ENCODE measurements around the gene TMOD3. TPM values are rescaled to one million over a fixed set of nuclear protein-coding genes. Genes with fewer than 3 reads are reported as not detected.
A peak's percentile ranks its signal among the peaks of the same experiment; 100 is the strongest.

The TMOD3 gene
- total RNA-seq, 6 experiments from 2014 or later: 56.4 to 68.8 (median 59.9) TPM

- peaks cover 100% of the 10 kb centered on the region for H3K4me1 Mint-ChIP-seq (ENCODE audit: low read depth)
- TF ChIP-seq CTCF (IDR thresholded peaks at IDR 0.05): no peak
- peak; percentile 72 for DNase-seq
- no peaks in the 10 kb centered on the region for H3K9me3 Mint-ChIP-seq
- H3K36me3 Mint-ChIP-seq (ENCODE audit: low read depth): peaks cover 22% of the 10 kb centered on the region
- H3K4me3 Mint-ChIP-seq: peak overlapping the region; percentile 75
- H3K27ac Mint-ChIP-seq: peak overlapping the region; percentile 89
- H3K27me3 Mint-ChIP-seq (ENCODE audit: insufficient read depth): peaks cover 2% of the 10 kb centered on the region; the same call in 1 of the 2 replicates
Measured at GRCh38 chr15:51846463-51847230, 17.2 kb downstream of the TMOD3 start.

- H3K36me3 Mint-ChIP-seq (ENCODE audit: low read depth): peaks cover 29% of the 10 kb centered on the region
- no peak for TF ChIP-seq CTCF (IDR thresholded peaks at IDR 0.05)
- DNase-seq: no peak
- no peaks in the 10 kb centered on the region for H3K9me3 Mint-ChIP-seq
- H3K4me3 Mint-ChIP-seq: no peak overlapping the region
- peaks cover 97% of the 10 kb centered on the region for H3K4me1 Mint-ChIP-seq (ENCODE audit: low read depth)
- 0 out of 2 replicates have a peak overlapping the region, but pooled peaks have one; percentile 14 for H3K27ac Mint-ChIP-seq
- peaks cover 2% of the 10 kb centered on the region; the same call in 1 of the 2 replicates for H3K27me3 Mint-ChIP-seq (ENCODE audit: insufficient read depth)
Measured at GRCh38 chr15:51848811-51849210, 19.4 kb downstream of the TMOD3 start.

- H3K4me1 Mint-ChIP-seq (ENCODE audit: low read depth): peaks cover 97% of the 10 kb centered on the region
- H3K27ac Mint-ChIP-seq: no peak overlapping the region; the same call in 1 of the 2 replicates
- H3K36me3 Mint-ChIP-seq (ENCODE audit: low read depth): peaks cover 29% of the 10 kb centered on the region
- no peaks in the 10 kb centered on the region for H3K9me3 Mint-ChIP-seq
- H3K27me3 Mint-ChIP-seq (ENCODE audit: insufficient read depth): peaks cover 2% of the 10 kb centered on the region; the same call in 1 of the 2 replicates
- DNase-seq: no peak
- no peak overlapping the region for H3K4me3 Mint-ChIP-seq
- TF ChIP-seq CTCF (IDR thresholded peaks at IDR 0.05): no peak
Measured at GRCh38 chr15:51849860-51850259, 20.4 kb downstream of the TMOD3 start.

- TF ChIP-seq CTCF (IDR thresholded peaks at IDR 0.05): no peak
- no peaks in the 10 kb centered on the region for H3K9me3 Mint-ChIP-seq
- DNase-seq: no peak
- H3K27me3 Mint-ChIP-seq (ENCODE audit: insufficient read depth): peaks cover 2% of the 10 kb centered on the region; the same call in 1 of the 2 replicates
- H3K4me3 Mint-ChIP-seq: no peak overlapping the region
- peaks cover 80% of the 10 kb centered on the region for H3K4me1 Mint-ChIP-seq (ENCODE audit: low read depth)
- peak overlapping the region; percentile 2; the same call in 1 of the 2 replicates for H3K27ac Mint-ChIP-seq
- H3K36me3 Mint-ChIP-seq (ENCODE audit: low read depth): peaks cover 29% of the 10 kb centered on the region
Measured at GRCh38 chr15:51853998-51854397, 24.5 kb downstream of the TMOD3 start.

- peak overlapping the region; percentile 16 for H3K27ac Mint-ChIP-seq
- peaks cover 31% of the 10 kb centered on the region for H3K36me3 Mint-ChIP-seq (ENCODE audit: low read depth)
- TF ChIP-seq CTCF (IDR thresholded peaks at IDR 0.05): no peak
- peaks cover 2% of the 10 kb centered on the region; the same call in 1 of the 2 replicates for H3K27me3 Mint-ChIP-seq (ENCODE audit: insufficient read depth)
- DNase-seq: no peak
- H3K9me3 Mint-ChIP-seq: no peaks in the 10 kb centered on the region
- H3K4me1 Mint-ChIP-seq (ENCODE audit: low read depth): peaks cover 71% of the 10 kb centered on the region
- no peak overlapping the region for H3K4me3 Mint-ChIP-seq
Measured at GRCh38 chr15:51855612-51856011, 26.2 kb downstream of the TMOD3 start.
